HepG2 (cell line): ENCODE results near the gene COL8A2. TPM values are rescaled to one million over a fixed set of nuclear protein-coding genes. Genes with fewer than 3 reads are reported as not detected.

Experiments used
- ATAC-seq: fragments of 200-7000 bp; cut with Tn5 transposase; 3 replicates; pipeline ENCODE4 v1.9.1; 2020; ENCODE audit warnings: mild to moderate bottlenecking, moderate library complexity
- BruUV-seq: library from RNA; stranded (reverse); fragments of 400-500 nt; replicated peaks from 2 replicates; lab custom pipeline; 2021; lab: Mats Ljungman, UMichigan
- CTCF ChIA-PET: fragments of 300-600 bp; formaldehyde crosslinking; extraction: SDS; loops from one replicate; lab custom pipeline; 2021; ENCODE audit warnings: low total read pairs, inconsistent platforms, low intra/inter-chr PET ratio; lab: Yijun Ruan, JAX
- POLR2A ChIA-PET: fragments of 350-600 bp; sonication (Branson Sonifier 250); formaldehyde crosslinking; loops from one replicate; lab custom pipeline; 2020; ENCODE audit warnings: antibody characterized with exemption, inconsistent platforms; lab: Yijun Ruan, JAX
- DNase-seq: peaks from one replicate; pipeline ENCODE4 v3.0.0-alpha.2; 2015; ENCODE audit warnings: low spot score
- FAIRE-seq: peaks from 3 replicates; lab custom pipeline; 2011; peaks lifted over from hg19 to GRCh38; lab: Jason Lieb, UNC
- H2AFZ ChIP-seq: one replicate; pipeline ENCODE4 v1.6.1; 2011; ENCODE audit warnings: low read length, inconsistent platforms
- H3K27ac ChIP-seq: fragments of 300-600 bp; 3 replicates; pipeline ENCODE4 v1.8.0; 2011; ENCODE audit warnings: mixed run types, mild to moderate bottlenecking, mixed read lengths, low read length, inconsistent platforms; ENCODE audit not compliant: insufficient read depth; ENCODE audit errors: extremely low read length
- H3K27me3 ChIP-seq, 2 experiments: fragments of 200-600 bp in 1 of 2; 2 replicates in 1 of 2; 3 replicates in 1 of 2; pipeline versions ENCODE4 v1.6.0 to v1.8.0; 2011; ENCODE audit warnings: low read length in 2 of 2, mild to moderate bottlenecking in 2 of 2, moderate library complexity in 2 of 2, inconsistent platforms in 1 of 2; ENCODE audit not compliant: insufficient read depth in 2 of 2, control insufficient read depth in 1 of 2
- H3K36me3 ChIP-seq, 2 experiments: fragments of 200-600 bp in 1 of 2; replicated peaks in 1 of 2; 2 replicates in 1 of 2; 3 replicates in 1 of 2; pipeline versions ENCODE4 v1.5.1 to v1.8.0; 2011; ENCODE audit warnings: low read length in 2 of 2, inconsistent platforms in 1 of 2; ENCODE audit not compliant: insufficient read depth in 2 of 2, control insufficient read depth in 1 of 2
- H3K4me1 ChIP-seq: 2 replicates; pipeline ENCODE4 v1.5.1; 2012; ENCODE audit warnings: low read length, inconsistent platforms; ENCODE audit not compliant: insufficient read depth
- H3K4me2 ChIP-seq: 2 replicates; pipeline ENCODE4 v1.6.0; 2011; ENCODE audit warnings: low read depth, low read length, inconsistent platforms
- H3K4me3 ChIP-seq, 3 experiments: fragments of 200-600 bp in 1 of 3; sonication (generic), shearing (Covaris generic) in 1 of 3; replicated peaks in 1 of 3; 2 replicates each; pipeline ENCODE4 v1.5.1; 2011 to 2016; ENCODE audit warnings: low read length in 3 of 3, inconsistent platforms in 2 of 3, low read depth in 2 of 3, mild to moderate bottlenecking in 2 of 3, control low read depth in 1 of 3, mixed read lengths in 1 of 3; ENCODE audit not compliant: insufficient read depth in 1 of 3
- H3K79me2 ChIP-seq: one replicate; pipeline ENCODE4 v1.6.1; 2011; ENCODE audit warnings: low read length, inconsistent platforms; ENCODE audit not compliant: insufficient read depth
- H3K9ac ChIP-seq: 2 replicates; pipeline ENCODE4 v1.6.0; 2011; ENCODE audit warnings: mild to moderate bottlenecking, low read depth, low read length, inconsistent platforms; ENCODE audit not compliant: insufficient read depth
- H3K9me3 ChIP-seq: 2 replicates; pipeline ENCODE4 v1.5.1; 2012; ENCODE audit warnings: mild to moderate bottlenecking, low read length
- H4K20me1 ChIP-seq: 2 replicates; pipeline ENCODE4 v1.6.0; 2011; ENCODE audit warnings: inconsistent platforms, mild to moderate bottlenecking, low read length, moderate library complexity; ENCODE audit not compliant: insufficient read depth
- DR1 ChIP-seq: sonication (generic); formaldehyde crosslinking; IDR thresholded peaks from 2 replicates; pipeline ENCODE4 v1.8.0; 2021; ENCODE audit warnings: mild to moderate bottlenecking, missing genetic modification reagents, inconsistent platforms
- FOXJ3 ChIP-seq: sonication (generic); formaldehyde crosslinking; IDR thresholded peaks from 2 replicates; pipeline ENCODE4 v1.4.0; 2020; ENCODE audit warnings: missing genetic modification reagents, mild to moderate bottlenecking, borderline replicate concordance
- HIC2 ChIP-seq: sonication (generic); formaldehyde crosslinking; IDR thresholded peaks from 2 replicates; pipeline ENCODE4 v1.9.0; 2022; ENCODE audit warnings: low read depth, missing genetic modification reagents
- HNF4A ChIP-seq: sonication (generic); formaldehyde crosslinking; IDR thresholded peaks from 2 replicates; pipeline ENCODE4 v1.4.0; 2020; ENCODE audit warnings: missing genetic modification reagents
- MIER2 ChIP-seq: IDR thresholded peaks from 2 replicates; pipeline ENCODE4 v1.6.1; 2016; ENCODE audit warnings: missing biosample characterization, missing genetic modification reagents
- SNRNP70 ChIP-seq: fragments of 200-400 bp; formaldehyde crosslinking; IDR thresholded peaks from 2 replicates; pipeline ENCODE4 v1.6.1; 2017; ENCODE audit warnings: mild to moderate bottlenecking, low read depth, low read length, moderate library complexity
- TGIF2 ChIP-seq: IDR thresholded peaks from 2 replicates; pipeline ENCODE4 v1.6.1; 2016; ENCODE audit warnings: control low read depth, missing compliant biosample characterization
- XBP1 ChIP-seq: sonication (generic); formaldehyde crosslinking; IDR thresholded peaks from 2 replicates; pipeline ENCODE4 v1.5.0; 2020; ENCODE audit warnings: missing genetic modification reagents
- ZNF160 ChIP-seq: sonication (generic); formaldehyde crosslinking; IDR thresholded peaks from 2 replicates; pipeline ENCODE4 v1.8.0; 2022; ENCODE audit warnings: mild to moderate bottlenecking, inconsistent platforms, missing genetic modification reagents
- ZNF354B ChIP-seq: sonication (generic); formaldehyde crosslinking; IDR thresholded peaks from 2 replicates; pipeline ENCODE4 v1.8.0; 2022; ENCODE audit warnings: mild to moderate bottlenecking, missing genetic modification reagents
- ZSCAN20 ChIP-seq: sonication (generic); formaldehyde crosslinking; IDR thresholded peaks from 2 replicates; pipeline ENCODE4 v1.4.0; 2020; ENCODE audit warnings: missing genetic modification reagents, mild to moderate bottlenecking, borderline replicate concordance
- WGBS: methylation state at CpG from one replicate; pipeline ENCODE4 v1.1.6; 2017; ENCODE audit warnings: low lambda C conversion rate; 5-methylcytosine and 5-hydroxymethylcytosine counted together
- in situ Hi-C: cut with HindIII; loops from 2 replicates; pipeline ENCODE4 v1.10.0; 2017; ENCODE audit warnings: low pct_unique_long_range_greater_than_20kb; ENCODE audit not compliant: extremely low pct_ligation_motif_present
- intact Hi-C: fragments of 100-400 bp; cut with micrococcal nuclease; formaldehyde crosslinking; loops from one replicate; pipeline ENCODE4 v1.10.0; 2022; ENCODE audit not compliant: unreplicated experiment
- polyA plus RNA-seq, 8 experiments: library from polyadenylated mRNA; depleted of rRNA in 3 of 8; stranded (reverse) in 7 of 8; unstranded in 1 of 8; fragments of >200 nt; fragmentation: Illumina TruSeq in 4 of 8; extraction: Trizol in 4 of 8; gene quantifications; 2 replicates each; pipeline versions ENCODE4 v1.2.1 to v1.2.3, GENCODE V29; 2011 to 2016; ENCODE audit warnings: low read depth in 4 of 8, missing spikeins in 1 of 8, mixed read lengths in 1 of 8; ENCODE audit not compliant: insufficient read depth in 1 of 8
- total RNA-seq, 5 experiments: library from RNA; depleted of rRNA; stranded (reverse); fragments of >200 nt; fragmentation: Illumina TruSeq; extraction: Trizol; gene quantifications; 2 replicates each; pipeline ENCODE4 v1.2.3, GENCODE V29; 2016; ENCODE audit warnings: low read depth in 1 of 5
- TF ChIP-seq, protein P1 (sequence below): sonication (generic); formaldehyde crosslinking; IDR thresholded peaks from 2 replicates; pipeline ENCODE4 v1.4.0; 2020; ENCODE audit warnings: missing genetic modification reagents, mild to moderate bottlenecking, borderline replicate concordance

COL8A2 gene
- total and polyA plus RNA-seq, 2 of the 13 experiments (the other 11 are each of a cell fraction or from before 2014, with no cell fraction given) = 0.13 to 0.24 TPM

DNA sequence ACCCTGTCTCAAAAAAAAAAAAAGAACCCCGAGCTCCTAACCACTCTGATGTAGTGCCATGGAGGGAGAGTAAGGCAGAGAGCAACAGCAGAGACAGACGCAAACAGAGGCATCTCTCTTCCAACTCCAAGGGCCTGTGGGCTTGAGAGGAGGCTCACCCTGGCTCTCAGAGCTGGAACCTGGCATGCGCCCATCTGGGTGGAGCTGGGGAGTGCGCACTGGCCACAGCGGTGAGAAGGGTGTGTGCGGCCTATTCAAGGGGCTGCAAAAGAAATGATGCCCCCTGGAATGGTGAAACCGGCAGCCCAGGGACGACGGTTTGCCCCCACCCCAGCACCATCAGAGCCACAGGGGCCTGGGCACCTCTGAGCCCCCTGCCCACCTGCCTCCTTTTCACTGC is 17.6 kb downstream of the COL8A2 start:
- H2AFZ ChIP-seq = no peak overlapping the region
- in situ Hi-C loops = no loop called here
- DNase-seq (no peak), ATAC-seq (no peak), FAIRE-seq (no peak)
- no TSS peak for BruUV-seq
- no peak overlapping the region for H3K9ac ChIP-seq
- H3K4me2 ChIP-seq = no peak overlapping the region
- intact Hi-C loops = no loop called here
- ChIA-PET POLR2A (interaction anchor here (1.9 kb wide), 1 partner anchor 7 kb away, joined by 7 read pairs; no protein-coding TSS in a partner anchor), CTCF (no interaction called here)
- H3K36me3 ChIP-seq = no peaks in the 10 kb centered on the region
- H3K4me1 ChIP-seq = peaks cover 32% of the 10 kb centered on the region
- H4K20me1 ChIP-seq = no peaks in the 10 kb centered on the region
- H3K4me3 ChIP-seq = no peak overlapping the region
- H3K27me3 ChIP-seq = peaks cover 4 to 24% of the 10 kb centered on the region in 2 experiments; a peak in 4 of 5 replicates
- no peak overlapping the region for H3K27ac ChIP-seq
- TF ChIP-seq XBP1 (CRISPR knock-in tag) = no peak
- TF ChIP-seq FOXJ3 (CRISPR knock-in tag) = no peak
- TF ChIP-seq TGIF2 (CRISPR knock-in tag) = no peak
- TF ChIP-seq SNRNP70 = no peak
- no peak for TF ChIP-seq ZSCAN20 (CRISPR knock-in tag)
- TF ChIP-seq, all 625 proteins: peak for 0
- WGBS = 55% methylated on average over 9 of the region's 9 CpGs
- Histone ChIP-seq H3K79me2 (no peaks in the 10 kb centered on the region), H3K9me3 (no peaks in the 10 kb centered on the region)

- no peaks in the 10 kb centered on the region for H3K79me2 ChIP-seq
- H3K36me3 ChIP-seq = no peaks in the 10 kb centered on the region
- H3K27me3 ChIP-seq = peaks cover 4 to 21% of the 10 kb centered on the region in 2 experiments; a peak in 4 of 5 replicates
- H3K9ac ChIP-seq = no peak overlapping the region
- peak; percentile 77 for ATAC-seq
- H4K20me1 ChIP-seq = no peaks in the 10 kb centered on the region
- peaks cover 32% of the 10 kb centered on the region for H3K4me1 ChIP-seq
- H3K27ac ChIP-seq = no peak overlapping the region
- ChIA-PET POLR2A (interaction anchor here (0.7 to 1.9 kb wide), 3 partner anchors 9 to 759 kb away, joined by 3 to 7 read pairs (median 3); no protein-coding TSS in a partner anchor), CTCF (no interaction called here)
- peak overlapping the region in 2 of 3 experiments; percentile 34 to 66; a peak in 3 of 6 replicates for H3K4me3 ChIP-seq
- H3K4me2 ChIP-seq = peak overlapping the region; percentile 81
- no peak overlapping the region for H2AFZ ChIP-seq
- H3K9me3 ChIP-seq = no peaks in the 10 kb centered on the region
- BruUV-seq = no TSS peak
- WGBS = 1% methylated on average over 5 of the region's 5 CpGs
- DNase-seq = no peak
- in situ Hi-C loops (no loop called here), intact Hi-C loops (no loop called here)
- no peak for FAIRE-seq
- TF ChIP-seq HIC2 (CRISPR knock-in tag) (0 out of 2 replicates have a peak, but pooled peaks have one; percentile 54), ZSCAN20 (CRISPR knock-in tag) (no peak), ZNF354B (CRISPR knock-in tag) (no peak), HNF4A (peak; percentile 47; the same call in 1 of the 2 replicates), ZNF160 (no peak), DR1 (CRISPR knock-in tag) (no peak), MIER2 (CRISPR knock-in tag) (no peak)
- TF ChIP-seq, protein P1, sequence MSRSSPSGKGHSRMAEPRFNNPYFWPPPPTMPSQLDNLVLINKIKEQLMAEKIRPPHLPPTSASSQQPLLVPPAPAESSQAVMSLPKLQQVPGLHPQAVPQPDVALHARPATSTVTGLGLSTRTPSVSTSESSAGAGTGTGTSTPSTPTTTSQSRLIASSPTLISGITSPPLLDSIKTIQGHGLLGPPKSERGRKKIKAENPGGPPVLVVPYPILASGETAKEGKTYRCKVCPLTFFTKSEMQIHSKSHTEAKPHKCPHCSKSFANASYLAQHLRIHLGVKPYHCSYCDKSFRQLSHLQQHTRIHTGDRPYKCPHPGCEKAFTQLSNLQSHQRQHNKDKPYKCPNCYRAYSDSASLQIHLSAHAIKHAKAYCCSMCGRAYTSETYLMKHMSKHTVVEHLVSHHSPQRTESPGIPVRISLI (CRISPR knock-in tag) = peak; percentile 76
These were observed 18.8 kb downstream of the COL8A2 start for GRCh38 chr1:36106269-36106668.
